NOMO-1 (cell line): ENCODE data around the gene BLM.
A peak's percentile ranks its signal among the peaks of the same experiment; 100 is the strongest.
"Not testable (repeated sequence)": the region's sequence is repeated elsewhere in the genome, so short reads cannot be mapped to it uniquely, and the experiment has no call there.

Source experiments
- DNase-seq, 2 experiments: peaks; one replicate each; lab custom pipeline; 2025; ENCODE audit not compliant: unreplicated experiment in 2 of 2; lab: John Stamatoyannopoulos, UW

BLM gene

GRCh38 chr15:90817117-90818057 is 100.2 kb downstream of the BLM start:
- DNase-seq, result no peak

GRCh38 chr15:90818251-90819210 is 101.4 kb downstream of the BLM start:
- peak; percentile 32 to 64 for DNase-seq

GRCh38 chr15:90819390-90819789 is 102.2 kb downstream of the BLM start:
- no peak for DNase-seq

- no peak for DNase-seq
Observed at GRCh38 chr15:90819850-90820249, 102.7 kb downstream of the BLM start.

- DNase-seq, result no peak
Observed at GRCh38 chr15:90820481-90820880, 103.3 kb downstream of the BLM start.

- no peak for DNase-seq
Observed at GRCh38 chr15:90822204-90822955, 105.2 kb downstream of the BLM start.

GRCh38 chr15:90823455-90823974 is 106.4 kb downstream of the BLM start:
- DNase-seq, result no peak

- not testable (repeated sequence) for DNase-seq
Observed at GRCh38 chr15:90825115-90825899, 108.2 kb downstream of the BLM start.

- DNase-seq, result not testable (repeated sequence)
Observed at GRCh38 chr15:90826206-90826885, 109.2 kb downstream of the BLM start.

GRCh38 chr15:90826886-90827435 is 109.8 kb downstream of the BLM start:
- no peak for DNase-seq

GRCh38 chr15:90828111-90828510 is 111.0 kb downstream of the BLM start:
- no peak for DNase-seq

GRCh38 chr15:90829126-90829525 is 112.0 kb downstream of the BLM start:
- DNase-seq, result no peak

GRCh38 chr15:90829942-90830440 is 112.8 kb downstream of the BLM start:
- peak; percentile 69 to 77 for DNase-seq

GRCh38 chr15:90834626-90835025 is 117.5 kb downstream of the BLM start:
- DNase-seq, result no peak

- DNase-seq, result no peak
Observed at GRCh38 chr15:90836296-90836871, 119.2 kb downstream of the BLM start.

- no peak for DNase-seq
Observed at GRCh38 chr15:90837094-90837493, 119.9 kb downstream of the BLM start.

GRCh38 chr15:90838139-90838538 is 121.0 kb downstream of the BLM start:
- no peak for DNase-seq

- DNase-seq, result no peak
Observed at GRCh38 chr15:90838544-90838943, 121.4 kb downstream of the BLM start.
